H1 (cell line): ENCODE data around the gene DIPK1A. TPM values are rescaled to one million over a fixed set of nuclear protein-coding genes. Genes with fewer than 3 reads are reported as not detected.

Experiments used
- PHF8 ChIP-seq: fragments of 200-600 bp; sonication (generic); conservative IDR thresholded peaks from 2 replicates; pipeline ENCODE4 v1.7.1; 2012; ENCODE audit warnings: low read depth, mild to moderate bottlenecking, inconsistent platforms, low read length, moderate library complexity
- polyA plus RNA-seq, 7 experiments: library from polyadenylated mRNA; depleted of rRNA in 3 of 7; stranded (reverse) in 5 of 7; unstranded in 2 of 7; fragments of >200 nt in 5 of 7; fragments of 200-250 nt in 2 of 7; gene quantifications; 1 replicate in 5 of 7; 2 replicates in 1 of 7; 4 replicates in 1 of 7; pipeline versions ENCODE4 v1.2.1 to v1.2.3, GENCODE V29; 2011 to 2013; ENCODE audit warnings: missing spikeins in 2 of 7, mixed read lengths in 2 of 7
- total RNA-seq: library from RNA; stranded (reverse); fragmentation: NEBNext Ultra II Directional; extraction: Animal tissue kit (Norgen Biotek cat#: 25700); gene quantifications from 2 replicates; pipeline ENCODE4 v1.2.1, GENCODE V29; 2021
- TF ChIP-seq, protein P1 (sequence below): fragments of 300-600 bp; sonication (generic); IDR thresholded peaks from 2 replicates; pipeline ENCODE4 v1.7.1; 2012; ENCODE audit warnings: low read length, moderate library complexity, mild to moderate bottlenecking, inconsistent platforms; ENCODE audit not compliant: insufficient replicate concordance

DIPK1A gene
- total and polyA plus RNA-seq, 2 of the 8 experiments (the other 6 are each of a cell fraction or from before 2014, with no cell fraction given): 2.5 to 5.0 TPM

DNA sequence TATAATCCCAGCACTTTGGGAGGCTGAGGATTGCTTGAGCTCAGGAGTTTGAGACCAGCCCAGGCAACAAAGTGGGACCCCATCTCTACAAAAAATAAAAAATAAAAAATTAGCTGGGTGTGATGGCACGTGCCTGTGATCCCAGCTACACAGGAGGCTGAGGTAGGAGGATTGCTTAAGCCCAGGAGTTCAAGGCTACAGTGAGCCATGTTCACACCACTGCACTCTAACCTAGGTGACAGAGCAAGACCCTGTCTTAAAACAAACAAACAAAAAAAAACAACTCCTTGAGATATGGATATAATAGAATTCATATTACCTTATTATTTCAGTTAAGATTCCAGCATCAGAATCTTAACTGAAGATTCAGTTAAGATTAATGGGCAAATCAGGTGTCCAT is 77.1 kb downstream of the DIPK1A start (continued):
- TF ChIP-seq, protein P1, sequence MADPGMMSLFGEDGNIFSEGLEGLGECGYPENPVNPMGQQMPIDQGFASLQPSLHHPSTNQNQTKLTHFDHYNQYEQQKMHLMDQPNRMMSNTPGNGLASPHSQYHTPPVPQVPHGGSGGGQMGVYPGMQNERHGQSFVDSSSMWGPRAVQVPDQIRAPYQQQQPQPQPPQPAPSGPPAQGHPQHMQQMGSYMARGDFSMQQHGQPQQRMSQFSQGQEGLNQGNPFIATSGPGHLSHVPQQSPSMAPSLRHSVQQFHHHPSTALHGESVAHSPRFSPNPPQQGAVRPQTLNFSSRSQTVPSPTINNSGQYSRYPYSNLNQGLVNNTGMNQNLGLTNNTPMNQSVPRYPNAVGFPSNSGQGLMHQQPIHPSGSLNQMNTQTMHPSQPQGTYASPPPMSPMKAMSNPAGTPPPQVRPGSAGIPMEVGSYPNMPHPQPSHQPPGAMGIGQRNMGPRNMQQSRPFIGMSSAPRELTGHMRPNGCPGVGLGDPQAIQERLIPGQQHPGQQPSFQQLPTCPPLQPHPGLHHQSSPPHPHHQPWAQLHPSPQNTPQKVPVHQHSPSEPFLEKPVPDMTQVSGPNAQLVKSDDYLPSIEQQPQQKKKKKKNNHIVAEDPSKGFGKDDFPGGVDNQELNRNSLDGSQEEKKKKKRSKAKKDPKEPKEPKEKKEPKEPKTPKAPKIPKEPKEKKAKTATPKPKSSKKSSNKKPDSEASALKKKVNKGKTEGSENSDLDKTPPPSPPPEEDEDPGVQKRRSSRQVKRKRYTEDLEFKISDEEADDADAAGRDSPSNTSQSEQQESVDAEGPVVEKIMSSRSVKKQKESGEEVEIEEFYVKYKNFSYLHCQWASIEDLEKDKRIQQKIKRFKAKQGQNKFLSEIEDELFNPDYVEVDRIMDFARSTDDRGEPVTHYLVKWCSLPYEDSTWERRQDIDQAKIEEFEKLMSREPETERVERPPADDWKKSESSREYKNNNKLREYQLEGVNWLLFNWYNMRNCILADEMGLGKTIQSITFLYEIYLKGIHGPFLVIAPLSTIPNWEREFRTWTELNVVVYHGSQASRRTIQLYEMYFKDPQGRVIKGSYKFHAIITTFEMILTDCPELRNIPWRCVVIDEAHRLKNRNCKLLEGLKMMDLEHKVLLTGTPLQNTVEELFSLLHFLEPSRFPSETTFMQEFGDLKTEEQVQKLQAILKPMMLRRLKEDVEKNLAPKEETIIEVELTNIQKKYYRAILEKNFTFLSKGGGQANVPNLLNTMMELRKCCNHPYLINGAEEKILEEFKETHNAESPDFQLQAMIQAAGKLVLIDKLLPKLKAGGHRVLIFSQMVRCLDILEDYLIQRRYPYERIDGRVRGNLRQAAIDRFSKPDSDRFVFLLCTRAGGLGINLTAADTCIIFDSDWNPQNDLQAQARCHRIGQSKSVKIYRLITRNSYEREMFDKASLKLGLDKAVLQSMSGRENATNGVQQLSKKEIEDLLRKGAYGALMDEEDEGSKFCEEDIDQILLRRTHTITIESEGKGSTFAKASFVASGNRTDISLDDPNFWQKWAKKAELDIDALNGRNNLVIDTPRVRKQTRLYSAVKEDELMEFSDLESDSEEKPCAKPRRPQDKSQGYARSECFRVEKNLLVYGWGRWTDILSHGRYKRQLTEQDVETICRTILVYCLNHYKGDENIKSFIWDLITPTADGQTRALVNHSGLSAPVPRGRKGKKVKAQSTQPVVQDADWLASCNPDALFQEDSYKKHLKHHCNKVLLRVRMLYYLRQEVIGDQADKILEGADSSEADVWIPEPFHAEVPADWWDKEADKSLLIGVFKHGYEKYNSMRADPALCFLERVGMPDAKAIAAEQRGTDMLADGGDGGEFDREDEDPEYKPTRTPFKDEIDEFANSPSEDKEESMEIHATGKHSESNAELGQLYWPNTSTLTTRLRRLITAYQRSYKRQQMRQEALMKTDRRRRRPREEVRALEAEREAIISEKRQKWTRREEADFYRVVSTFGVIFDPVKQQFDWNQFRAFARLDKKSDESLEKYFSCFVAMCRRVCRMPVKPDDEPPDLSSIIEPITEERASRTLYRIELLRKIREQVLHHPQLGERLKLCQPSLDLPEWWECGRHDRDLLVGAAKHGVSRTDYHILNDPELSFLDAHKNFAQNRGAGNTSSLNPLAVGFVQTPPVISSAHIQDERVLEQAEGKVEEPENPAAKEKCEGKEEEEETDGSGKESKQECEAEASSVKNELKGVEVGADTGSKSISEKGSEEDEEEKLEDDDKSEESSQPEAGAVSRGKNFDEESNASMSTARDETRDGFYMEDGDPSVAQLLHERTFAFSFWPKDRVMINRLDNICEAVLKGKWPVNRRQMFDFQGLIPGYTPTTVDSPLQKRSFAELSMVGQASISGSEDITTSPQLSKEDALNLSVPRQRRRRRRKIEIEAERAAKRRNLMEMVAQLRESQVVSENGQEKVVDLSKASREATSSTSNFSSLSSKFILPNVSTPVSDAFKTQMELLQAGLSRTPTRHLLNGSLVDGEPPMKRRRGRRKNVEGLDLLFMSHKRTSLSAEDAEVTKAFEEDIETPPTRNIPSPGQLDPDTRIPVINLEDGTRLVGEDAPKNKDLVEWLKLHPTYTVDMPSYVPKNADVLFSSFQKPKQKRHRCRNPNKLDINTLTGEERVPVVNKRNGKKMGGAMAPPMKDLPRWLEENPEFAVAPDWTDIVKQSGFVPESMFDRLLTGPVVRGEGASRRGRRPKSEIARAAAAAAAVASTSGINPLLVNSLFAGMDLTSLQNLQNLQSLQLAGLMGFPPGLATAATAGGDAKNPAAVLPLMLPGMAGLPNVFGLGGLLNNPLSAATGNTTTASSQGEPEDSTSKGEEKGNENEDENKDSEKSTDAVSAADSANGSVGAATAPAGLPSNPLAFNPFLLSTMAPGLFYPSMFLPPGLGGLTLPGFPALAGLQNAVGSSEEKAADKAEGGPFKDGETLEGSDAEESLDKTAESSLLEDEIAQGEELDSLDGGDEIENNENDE: no peak
- no peak for TF ChIP-seq PHF8
